Measurements from ENCODE around the gene SGO2. TPM values are rescaled to one million over a fixed set of nuclear protein-coding genes. Genes with fewer than 3 reads are reported as not detected.
A peak's percentile ranks its signal among the peaks of the same experiment; 100 is the strongest.

Gene SGO2
- total and polyA plus RNA-seq, 8 donors: 3.6 to 26.2 (median 14.2) TPM

- ATAC-seq: no peak
- no peak for DNase-seq
- H3K27ac ChIP-seq: no peak overlapping the region
- intact Hi-C loops (cut with DNase I): no loop called here
- H3K9me3 ChIP-seq: no peaks in the 10 kb centered on the region
- TF ChIP-seq CTCF (IDR thresholded peaks at IDR 0.05): no peak
- H3K36me3 ChIP-seq: no peaks in the 10 kb centered on the region
- no peak overlapping the region for H3K4me3 ChIP-seq
- H3K27me3 ChIP-seq: peaks cover 0 to 8% of the 10 kb centered on the region in 2 donors
- H3K4me1 ChIP-seq: peaks cover 12 to 15% of the 10 kb centered on the region in 2 donors
Measured at GRCh38 chr2:200584639-200585038, 58.6 kb downstream of the SGO2 start.

GRCh38 chr2:200585340-200585729 is 59.3 kb downstream of the SGO2 start:
- Histone ChIP-seq H3K9me3 (no peaks in the 10 kb centered on the region), H3K27ac (no peak overlapping the region), H3K4me3 (peak overlapping the region; percentile 51 to 56), H3K36me3 (no peaks in the 10 kb centered on the region), H3K4me1 (peaks cover 12 to 15% of the 10 kb centered on the region in 2 donors), H3K27me3 (peaks cover 0 to 8% of the 10 kb centered on the region in 2 donors)
- intact Hi-C loops (cut with DNase I): no loop called here
- no peak for TF ChIP-seq CTCF (IDR thresholded peaks at IDR 0.05)
- DNase-seq (no peak), ATAC-seq (no peak)

- Histone ChIP-seq H3K36me3 (no peaks in the 10 kb centered on the region), H3K27me3 (peaks cover 0 to 8% of the 10 kb centered on the region in 2 donors), H3K27ac (peak within 1 kb of the TSS; percentile 23 to 52), H3K4me3 (peak within 1 kb of the TSS; percentile 51 to 56), H3K9me3 (no peaks in the 10 kb centered on the region), H3K4me1 (peaks cover 12 to 15% of the 10 kb centered on the region in 2 donors)
- ATAC-seq (peak; percentile 87), DNase-seq (peak; percentile 50 to 89 (median 76))
- intact Hi-C loops (cut with DNase I): no loop called here
- no peak for TF ChIP-seq CTCF (IDR thresholded peaks at IDR 0.05)
Measured at GRCh38 chr2:200585730-200586643, 60.0 kb downstream of the SGO2 start, which contains the start of gene AOX1. Gene AOX1, plus strand, starts transcription at chr2:200586014. Its CDS starts 95 bp downstream, at chr2:200586109.

- no peak for TF ChIP-seq CTCF (IDR thresholded peaks at IDR 0.05)
- DNase-seq: no peak
- H3K4me1 ChIP-seq: peaks cover 12 to 15% of the 10 kb centered on the region in 2 donors
- H3K9me3 ChIP-seq: no peaks in the 10 kb centered on the region
- no peak overlapping the region for H3K27ac ChIP-seq
- ATAC-seq: no peak
- no peaks in the 10 kb centered on the region for H3K36me3 ChIP-seq
- intact Hi-C loops (cut with DNase I): no loop called here
- peaks cover 0 to 8% of the 10 kb centered on the region in 2 donors for H3K27me3 ChIP-seq
- H3K4me3 ChIP-seq: peak overlapping the region; percentile 51 to 56
Measured at GRCh38 chr2:200586644-200586975, 60.6 kb downstream of the SGO2 start.

- ATAC-seq: no peak
- DNase-seq: no peak
- Histone ChIP-seq H3K9me3 (no peaks in the 10 kb centered on the region), H3K36me3 (no peaks in the 10 kb centered on the region), H3K4me1 (peaks cover 12 to 15% of the 10 kb centered on the region in 2 donors), H3K27ac (no peak overlapping the region), H3K27me3 (peaks cover 0 to 8% of the 10 kb centered on the region in 2 donors), H3K4me3 (peak overlapping the region in 1 of 2 donors; percentile 51)
- intact Hi-C loops (cut with DNase I): no loop called here
- no peak for TF ChIP-seq CTCF (IDR thresholded peaks at IDR 0.05)
Measured at GRCh38 chr2:200587007-200587616, 61.1 kb downstream of the SGO2 start.
